ENCODE data around the gene ADAP2. TPM values are rescaled to one million over a fixed set of nuclear protein-coding genes. Genes with fewer than 3 reads are reported as not detected.

The ADAP2 gene
- total and polyA plus RNA-seq, 2 experiments from 2014 or later, result 0.94 TPM

- TF ChIP-seq CREB1 (CRISPR knock-in tag; IDR thresholded peaks at IDR 0.05; ENCODE audit: low read depth) (no peak), EZH2 (IDR thresholded peaks at IDR 0.05; ENCODE audit: low read depth, unreplicated experiment) (no peak), ZNF331 (CRISPR knock-in tag; IDR thresholded peaks at IDR 0.05; ENCODE audit: low read depth) (no peak), CTCF (conservative IDR thresholded peaks at IDR 0.05; ENCODE audit: low read depth in 2 of 2) (no peak), ETS1 (IDR thresholded peaks at IDR 0.05) (no peak), REST (IDR thresholded peaks at IDR 0.05; ENCODE audit: unreplicated experiment) (no peak), JUNB (IDR thresholded peaks at IDR 0.05; ENCODE audit: unreplicated experiment) (no peak), STAT1 (IDR thresholded peaks at IDR 0.05; ENCODE audit: unreplicated experiment) (no peak)
These were observed 5.7 kb upstream of the ADAP2 start (continued) for GRCh38 chr17:30915833-30916611.

- H3K9me3 Mint-ChIP-seq, result no peaks in the 10 kb centered on the region; the same call in 2 of the 3 replicates
- no peak overlapping the region for H3K27ac ChIP-seq (ENCODE audit: low read depth)
- no peak overlapping the region for H3K4me2 ChIP-seq
- no peak overlapping the region for H3K4me3 Mint-ChIP-seq
- H3K4me3 ChIP-seq, result no peak overlapping the region
- H3K4me1 ChIP-seq (ENCODE audit: insufficient read depth), result peaks cover 10% of the 10 kb centered on the region; the same call in 1 of the 2 replicates
- no peaks in the 10 kb centered on the region; the same call in 1 of the 2 replicates for H3F3A ChIP-seq (replicated peaks; ENCODE audit: low read depth)
- H3K27me3 Mint-ChIP-seq (ENCODE audit: insufficient read depth, low read depth, poor library complexity), result peaks cover 18% of the 10 kb centered on the region
- no peaks in the 10 kb centered on the region for H3K36me3 Mint-ChIP-seq (ENCODE audit: low read depth)
- no peak for ATAC-seq
- no peaks in the 10 kb centered on the region for H3K79me2 ChIP-seq (replicated peaks; ENCODE audit: insufficient read depth)
- no peaks in the 10 kb centered on the region for H4K20me1 ChIP-seq (replicated peaks; ENCODE audit: insufficient read depth)
- H3K27ac Mint-ChIP-seq, result no peak overlapping the region
- H3K4me1 Mint-ChIP-seq, result peaks cover 16% of the 10 kb centered on the region
- H3K36me3 ChIP-seq (ENCODE audit: insufficient read depth), result no peaks in the 10 kb centered on the region
- no peak for DNase-seq (ENCODE audit: low spot score)
- no peak overlapping the region for H2AFZ ChIP-seq
- peaks cover 18% of the 10 kb centered on the region for H3K27me3 ChIP-seq (ENCODE audit: insufficient read depth)
- H3K9me2 ChIP-seq (ENCODE audit: insufficient read depth), result no peaks in the 10 kb centered on the region
- TF ChIP-seq ETS1 (IDR thresholded peaks at IDR 0.05) (no peak), ZNF114 (CRISPR knock-in tag; IDR thresholded peaks at IDR 0.05) (no peak), ZNF462 (CRISPR knock-in tag; IDR thresholded peaks at IDR 0.05) (no peak), STAT1 (IDR thresholded peaks at IDR 0.05; ENCODE audit: unreplicated experiment) (no peak)
These were observed 4.7 kb upstream of the ADAP2 start for GRCh38 chr17:30917050-30917449.

All from GM23338 (cell line).